GM12878 (cell line): ENCODE measurements around the gene TSPEAR. TPM values are rescaled to one million over a fixed set of nuclear protein-coding genes. Genes with fewer than 3 reads are reported as not detected.

Experiments
- ATAC-seq: fragments of 200-7000 bp; cut with Tn5 transposase; 3 replicates; pipeline ENCODE4 v1.9.1; 2020; ENCODE audit warnings: mild to moderate bottlenecking, moderate library complexity
- BruUV-seq: library from RNA; stranded (reverse); fragments of 400-500 nt; replicated peaks from 2 replicates; lab custom pipeline; 2021; lab: Mats Ljungman, UMichigan
- CTCF ChIA-PET: fragments of 300-600 bp; sonication (Branson Sonifier 250); formaldehyde crosslinking; extraction: SDS; loops from one replicate; lab custom pipeline; 2021; ENCODE audit warnings: inconsistent platforms; lab: Yijun Ruan, JAX
- POLR2A ChIA-PET: fragments of 350-600 bp; formaldehyde crosslinking; extraction: SDS; loops from one replicate; lab custom pipeline; 2021; ENCODE audit warnings: inconsistent platforms; lab: Charles Lee
- RAD21 ChIA-PET: fragments of 300-600 bp; sonication (Branson Sonifier 250); formaldehyde crosslinking; loops from one replicate; lab custom pipeline; 2023; ENCODE audit warnings: antibody characterized with exemption; ENCODE audit not compliant: unreplicated experiment; lab: Charles Lee
- SMC1A ChIA-PET: fragments of 300-600 bp; sonication (Branson Sonifier 250); formaldehyde crosslinking; loops from one replicate; lab custom pipeline; 2023; ENCODE audit not compliant: unreplicated experiment, uncharacterized antibody; lab: Charles Lee
- DNase-seq: peaks from one replicate; pipeline ENCODE4 v3.0.0-alpha.2; 2011; ENCODE audit warnings: low read depth, low spot score
- FAIRE-seq: peaks from 3 replicates; lab custom pipeline; 2011; peaks lifted over from hg19 to GRCh38; lab: Jason Lieb, UNC
- H2AFZ ChIP-seq: 2 replicates; pipeline ENCODE4 v1.6.0; 2011; ENCODE audit warnings: low read depth, low read length, control low read depth; ENCODE audit not compliant: control insufficient read depth
- H3K27ac ChIP-seq: 2 replicates; pipeline ENCODE4 v1.5.1; 2011; ENCODE audit warnings: control low read depth; ENCODE audit not compliant: control insufficient read depth, insufficient read depth
- H3K27me3 ChIP-seq, 2 experiments: replicated peaks in 1 of 2; 2 replicates each; pipeline versions ENCODE4 v1.6.0 to v1.6.1; 2011; ENCODE audit warnings: low read length in 1 of 2; ENCODE audit not compliant: control insufficient read depth in 2 of 2, insufficient read depth in 2 of 2
- H3K36me3 ChIP-seq, 2 experiments: 2 replicates each; pipeline ENCODE4 v1.5.1; 2011; ENCODE audit warnings: low read length in 1 of 2; ENCODE audit not compliant: control insufficient read depth in 2 of 2, insufficient read depth in 2 of 2
- H3K4me1 ChIP-seq: 2 replicates; pipeline ENCODE4 v1.6.1; 2011; ENCODE audit warnings: mild to moderate bottlenecking, low read length, moderate library complexity, mixed read lengths; ENCODE audit not compliant: control insufficient read depth, insufficient read depth
- H3K4me2 ChIP-seq: 2 replicates; pipeline ENCODE4 v1.6.0; 2011; ENCODE audit warnings: control low read depth; ENCODE audit not compliant: control insufficient read depth, insufficient read depth
- H3K4me3 ChIP-seq: fragments of 200-600 bp; sonication (generic); 2 replicates; pipeline ENCODE4 v1.5.1; 2016
- H3K79me2 ChIP-seq: 2 replicates; pipeline ENCODE4 v1.6.0; 2011; ENCODE audit warnings: low read length; ENCODE audit not compliant: control insufficient read depth, insufficient read depth
- H3K9ac ChIP-seq: 2 replicates; pipeline ENCODE4 v1.8.0; 2011; ENCODE audit warnings: low read length, control low read depth, mixed read lengths; ENCODE audit not compliant: control insufficient read depth, insufficient read depth
- H3K9me3 ChIP-seq: replicated peaks from 3 replicates; pipeline ENCODE4 v1.5.1; 2011; ENCODE audit warnings: mild to moderate bottlenecking, low read length; ENCODE audit not compliant: control insufficient read depth, insufficient read depth
- H4K20me1 ChIP-seq: 2 replicates; pipeline ENCODE4 v1.6.0; 2011; ENCODE audit not compliant: control insufficient read depth, insufficient read depth
- ATF7 ChIP-seq: fragments of 450-650 bp; IDR thresholded peaks from 2 replicates; pipeline ENCODE4 v1.6.1; 2016; ENCODE audit warnings: low read depth, mild to moderate bottlenecking
- CBX3 ChIP-seq: fragments of 200-600 bp; sonication (generic); IDR thresholded peaks from 2 replicates; pipeline ENCODE4 v1.6.1; 2016; ENCODE audit warnings: low read depth, borderline replicate concordance
- CREM ChIP-seq: IDR thresholded peaks from 2 replicates; pipeline ENCODE4 v1.6.1; 2014; ENCODE audit warnings: antibody characterized with exemption, low read depth
- DPF2 ChIP-seq: fragments of 450-650 bp; IDR thresholded peaks from 2 replicates; pipeline ENCODE4 v1.6.1; 2017; ENCODE audit warnings: mild to moderate bottlenecking
- EP300 ChIP-seq, 2 experiments: fragments of 150-350 bp in 1 of 2; IDR thresholded peaks; 2 replicates each; pipeline ENCODE4 v1.6.1; 2011 to 2012; ENCODE audit warnings: low read depth in 2 of 2, low read length in 2 of 2, borderline replicate concordance in 1 of 2, improper control_type of control experiment in 1 of 2, inconsistent platforms in 1 of 2; ENCODE audit not compliant: control insufficient read depth in 1 of 2
- KLF5 ChIP-seq: fragments of 450-650 bp; IDR thresholded peaks from 2 replicates; pipeline ENCODE4 v1.6.1; 2014; ENCODE audit warnings: mild to moderate bottlenecking; ENCODE audit not compliant: partially characterized antibody
- MEF2A ChIP-seq: IDR thresholded peaks from 2 replicates; pipeline ENCODE4 v1.6.1; 2011; ENCODE audit warnings: low read depth, mild to moderate bottlenecking, low read length, moderate library complexity; ENCODE audit not compliant: insufficient read depth
- SPI1 ChIP-seq: IDR thresholded peaks from 2 replicates; pipeline ENCODE4 v1.6.1; 2011; ENCODE audit warnings: low read depth, mild to moderate bottlenecking, low read length, moderate library complexity, borderline replicate concordance; ENCODE audit not compliant: insufficient read depth
- WGBS: methylation state at CpG from one replicate; pipeline ENCODE4 v1.1.6; 2016; ENCODE audit warnings: low lambda C conversion rate; ENCODE audit not compliant: insufficient replicate concordance, insufficient coverage; ENCODE audit errors: missing lambda C conversion rate; 5-methylcytosine and 5-hydroxymethylcytosine counted together
- in situ Hi-C: fragments of 300-500 bp; cut with MboI; formaldehyde crosslinking; loops from 9 replicates; pipeline ENCODE4 v1.14.3; 2018; ENCODE audit warnings: mixed read lengths
- intact Hi-C: fragments of 100-400 bp; cut with micrococcal nuclease; formaldehyde crosslinking; loops from one replicate; pipeline ENCODE4 v1.14.2; 2022; ENCODE audit not compliant: unreplicated experiment
- polyA plus RNA-seq, 11 experiments: library from polyadenylated mRNA; depleted of rRNA in 4 of 11; unstranded in 6 of 11; stranded (reverse) in 5 of 11; fragments of >200 nt; fragmentation: Nextera tagmentation in 4 of 11; fragmentation: Illumina TruSeq in 1 of 11; extraction: Ambion mirVana in 4 of 11; extraction: Trizol in 1 of 11; gene quantifications; 1 replicate in 1 of 11; 2 replicates in 10 of 11; pipeline versions ENCODE4 v1.2.1 to v1.2.3, GENCODE V29; 2011 to 2016; ENCODE audit warnings: inconsistent platforms in 2 of 11, missing spikeins in 2 of 11, low read depth in 1 of 11
- total RNA-seq, 4 experiments: library from RNA; depleted of rRNA in 3 of 4; stranded (reverse); fragments of >200 nt in 3 of 4; fragmentation: Illumina TruSeq in 1 of 4; extraction: Trizol in 1 of 4; gene quantifications; 2 replicates each; pipeline versions ENCODE4 v1.2.1 to v1.2.3, GENCODE V29; 2013 to 2021

The TSPEAR gene
- total and polyA plus RNA-seq, 10 of the 15 experiments (the other 5 are each of a cell fraction or from before 2014, with no cell fraction given): not detected

DNA sequence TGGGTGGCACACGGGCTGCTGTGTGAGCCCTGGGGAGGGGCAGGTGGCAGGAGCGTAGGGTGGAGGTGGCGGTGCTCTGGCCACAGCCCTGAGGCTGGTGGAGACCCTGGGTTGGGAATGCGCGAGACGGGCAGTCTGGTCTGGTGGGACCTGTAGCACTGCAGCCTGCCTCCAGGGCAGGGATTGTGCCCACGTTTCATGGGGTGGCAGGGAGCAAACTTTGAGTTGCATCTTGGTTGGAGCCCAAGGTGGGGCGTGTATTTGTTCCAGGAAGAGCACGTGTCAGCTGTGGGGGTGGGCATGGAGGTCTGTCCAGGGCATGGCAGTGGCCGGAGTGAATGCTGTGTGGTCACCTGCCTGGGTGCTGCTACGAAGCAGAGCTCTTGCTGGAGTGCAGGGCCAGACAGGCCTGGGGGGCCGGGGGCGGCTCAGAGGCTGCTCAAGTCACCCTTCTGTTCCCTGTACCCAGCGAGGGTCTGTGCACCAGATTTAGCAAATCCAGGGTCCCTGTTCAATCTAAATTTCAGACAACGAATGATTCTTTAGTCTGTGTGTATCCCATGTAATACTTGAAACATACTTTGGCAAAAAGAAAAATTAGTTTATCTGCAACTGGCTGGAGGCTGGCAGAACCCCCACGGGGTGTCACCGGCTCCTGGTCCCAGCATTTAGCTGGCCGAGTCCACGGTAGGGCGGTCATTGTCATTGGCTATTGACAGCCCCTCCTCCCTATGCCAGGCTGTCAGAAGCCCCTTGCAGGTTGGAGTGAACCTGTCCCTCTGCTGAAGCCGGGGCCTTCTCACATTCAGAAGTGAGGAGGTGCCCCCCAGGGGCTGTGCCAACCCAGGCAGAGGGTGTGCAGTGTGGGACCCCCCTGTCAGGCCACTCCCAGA is 198.6 kb downstream of the TSPEAR start:
- DNase-seq: no peak
- no peaks in the 10 kb centered on the region; the same call in 2 of the 3 replicates for H3K9me3 ChIP-seq
- TF ChIP-seq KLF5: no peak
- no peak for TF ChIP-seq ATF7
- no peak for TF ChIP-seq MEF2A
- no peak for TF ChIP-seq EP300 (IDR thresholded peaks at IDR 0.05; ENCODE audit: borderline replicate concordance in 1 of 2, control insufficient read depth in 1 of 2, low read depth in 2 of 2, low read length in 2 of 2)
- TF ChIP-seq CBX3: no peak
- no peak for TF ChIP-seq DPF2
- TF ChIP-seq CREM: no peak
- TF ChIP-seq SPI1: no peak
- FAIRE-seq: no peak
- H3K4me3 ChIP-seq: no peak overlapping the region
- no peaks in the 10 kb centered on the region; a peak in 1 of 4 replicates for H3K27me3 ChIP-seq
- RAD21 ChIA-PET: interaction anchor here (1.2 kb wide), 1 partner anchor 230 kb away, joined by 3 read pairs; no protein-coding TSS in a partner anchor
- no TSS peak for BruUV-seq
- no peaks in the 10 kb centered on the region for H4K20me1 ChIP-seq
- no peaks in the 10 kb centered on the region for H3K36me3 ChIP-seq
- 35% methylated on average over 20 of the region's 21 CpGs for WGBS
- no peak overlapping the region for H3K9ac ChIP-seq
- H3K27ac ChIP-seq: no peak overlapping the region
- in situ Hi-C loops (no loop called here), intact Hi-C loops (no loop called here)
- H3K79me2 ChIP-seq: no peaks in the 10 kb centered on the region
- H3K4me2 ChIP-seq: no peak overlapping the region
- ATAC-seq: no peak
- POLR2A ChIA-PET: no interaction called here
- no peaks in the 10 kb centered on the region for H3K4me1 ChIP-seq
- no peak overlapping the region for H2AFZ ChIP-seq
- CTCF ChIA-PET: interaction anchor here (0.5 to 3.1 kb wide), 3 partner anchors 28 to 281 kb away, joined by 3 to 30 read pairs (median 5); no protein-coding TSS in a partner anchor
- SMC1A ChIA-PET: interaction anchor here (1.5 kb wide), 1 partner anchor 280 kb away, joined by 3 read pairs; no protein-coding TSS in a partner anchor
